Renal cortex interstitium (tissue), 15 donors: Measurements from ENCODE around the gene MFAP5. TPM values are rescaled to one million over a fixed set of nuclear protein-coding genes. Genes with fewer than 3 reads are reported as not detected.

ENCODE experiments used
- DNase-seq, 11 donors: peaks; one replicate each; pipeline ENCODE4 v3.0.0-alpha.2; 2013; ENCODE audit warnings: low read depth in 9 of 11, low spot score in 4 of 11; ENCODE audit errors: extremely low read depth in 1 of 11
- long read RNA-seq, 16 experiments: transcript quantifications; one replicate each; lab custom pipeline, GENCODE V29; 2026
- polyA plus RNA-seq, 3 donors: library from polyadenylated mRNA; unstranded; fragments of 120-200 nt; gene quantifications; one replicate each; pipeline ENCODE4 v1.2.1, GENCODE V29; 2013; ENCODE audit not compliant: insufficient read length in 3 of 3

MFAP5 gene
- polyA plus RNA-seq, result 1 to 10 TPM in 1 of 3 donors, under 1 TPM in 2; 0.24 to 6.1 (median 0.64) TPM
- long read RNA-seq, donor 1, result 0 reads
- long read RNA-seq, donor 2, transcript MFAP5-201 (10 exons, 2,845 nt), result major isoform, 8 of 15 reads
- long read RNA-seq, donor 2, partial matches to known transcripts, result 5 of 15 reads
- long read RNA-seq, donor 2, other reads (novel, unspliced or antisense), result 0 of 15 reads
- long read RNA-seq, donor 3, result 0 reads
- long read RNA-seq, donor 4, result 0 reads
- long read RNA-seq, donor 5, result 0 reads
- long read RNA-seq, donor 6, result 0 reads
- long read RNA-seq, donor 7, partial matches to known transcripts, result 0 of 3 reads
- long read RNA-seq, donor 7, other reads (novel, unspliced or antisense), result 0 of 3 reads
- long read RNA-seq, donor 8, result 0 reads
- long read RNA-seq, donor 9, result 0 reads
- long read RNA-seq, donor 10, result 0 reads
- long read RNA-seq, donor 11, result 0 reads
- long read RNA-seq, donor 12, result 0 reads
- long read RNA-seq, donor 13, result 0 reads
- long read RNA-seq, donor 14, partial matches to known transcripts, result 0 of 3 reads
- long read RNA-seq, donor 14, other reads (novel, unspliced or antisense), result 0 of 3 reads
- long read RNA-seq, donor 15, result 0 reads
- long read RNA-seq, donor 16, result 0 reads

- DNase-seq, result no peak
Observed at GRCh38 chr12:8662593-8662992, at the start of gene MFAP5. Gene MFAP5 (minus strand): TSS chr12:8662826. CDS start chr12:8662104, 722 bp downstream.

- no peak for DNase-seq
Observed at GRCh38 chr12:8709124-8709830, 46.7 kb upstream of the MFAP5 start.

- DNase-seq, result no peak
Observed at GRCh38 chr12:8702159-8702558, 39.5 kb upstream of the MFAP5 start.

GRCh38 chr12:8701046-8701660, 38.5 kb upstream of the MFAP5 start:
- no peak for DNase-seq

GRCh38 chr12:8699714-8700113, 37.1 kb upstream of the MFAP5 start:
- no peak for DNase-seq

GRCh38 chr12:8698879-8699278, 36.3 kb upstream of the MFAP5 start:
- no peak for DNase-seq

GRCh38 chr12:8698132-8698851, 35.7 kb upstream of the MFAP5 start:
- DNase-seq, result peak in 3 of 11 donors; percentile 44 to 58 (median 50)

GRCh38 chr12:8697476-8698131, 35.0 kb upstream of the MFAP5 start, which contains the start of gene RIMKLB:
Gene RIMKLB (plus strand): TSS chr12:8697991. CDS start chr12:8713867, 15,876 bp downstream.
- peak in 8 of 11 donors; percentile 69 to 88 (median 84) for DNase-seq

- peak in 1 of 11 donors; percentile 58 for DNase-seq
Observed at GRCh38 chr12:8697120-8697475, 34.5 kb upstream of the MFAP5 start.

- no peak for DNase-seq
Observed at GRCh38 chr12:8696442-8697090, 33.9 kb upstream of the MFAP5 start.

GRCh38 chr12:8695116-8695515, 32.5 kb upstream of the MFAP5 start:
- no peak for DNase-seq

- peak in 8 of 11 donors; percentile 56 to 89 (median 76) for DNase-seq
Observed at GRCh38 chr12:8692573-8692972, 29.9 kb upstream of the MFAP5 start.

- DNase-seq, result no peak
Observed at GRCh38 chr12:8689681-8690080, 27.1 kb upstream of the MFAP5 start.

- DNase-seq, result peak in 8 of 11 donors; percentile 56 to 88 (median 79)
Observed at GRCh38 chr12:8687846-8688601, 25.4 kb upstream of the MFAP5 start.

GRCh38 chr12:8685051-8685450, 22.4 kb upstream of the MFAP5 start:
- no peak for DNase-seq

GRCh38 chr12:8681129-8681884, 18.7 kb upstream of the MFAP5 start:
- DNase-seq, result no peak
